ENCODE measurements around the gene SPATA13. TPM values are rescaled to one million over a fixed set of nuclear protein-coding genes. Genes with fewer than 3 reads are reported as not detected.

SPATA13 gene
- total RNA-seq, 1 experiment from 2014 or later, result 21.4 TPM

- DNase-seq (ENCODE audit: low read depth, low spot score) (no peak), ATAC-seq (no peak)
- H3K27me3 ChIP-seq (ENCODE audit: insufficient read depth, low read length), result no peaks in the 10 kb centered on the region
- ChIA-PET CTCF (no interaction called here), POLR2A (no interaction called here), RAD21 (ENCODE audit: low non-redundant PET in 1 of 2, low total read pairs in 2 of 2, uncharacterized antibody in 2 of 2, unreplicated experiment in 2 of 2) (no interaction called here)
- H3K36me3 ChIP-seq (ENCODE audit: control insufficient read depth in 1 of 2, insufficient read depth in 2 of 2, low read length in 2 of 2), result no peaks in the 10 kb centered on the region
- no peak overlapping the region for H3K4me2 ChIP-seq (ENCODE audit: low read length)
- no peaks in the 10 kb centered on the region for H4K20me1 ChIP-seq (ENCODE audit: insufficient read depth)
- TF ChIP-seq TCF7L2 (IDR thresholded peaks at IDR 0.05; ENCODE audit: borderline replicate concordance, extremely low read depth, insufficient read depth, insufficient read length), result no peak
- no TSS peak for BruUV-seq (replicated peaks)
- no peak overlapping the region for H3K4me3 ChIP-seq (replicated peaks in 1 of 2; ENCODE audit: low read depth in 1 of 2, low read length in 2 of 2)
- no peak overlapping the region for H3K27ac ChIP-seq (ENCODE audit: low read depth, low read length)
- no peak overlapping the region for H2AFZ ChIP-seq (ENCODE audit: low read depth, low read length, poor library complexity, severe bottlenecking)
- peaks cover 52% of the 10 kb centered on the region for H3K79me2 ChIP-seq (ENCODE audit: insufficient read depth, low read length)
- intact Hi-C loops (cut with micrococcal nuclease), result no loop called here
- no peaks in the 10 kb centered on the region for H3K9me2 ChIP-seq (ENCODE audit: insufficient read depth)
- H3K4me1 ChIP-seq (ENCODE audit: control insufficient read depth in 1 of 2, insufficient read depth in 2 of 2, low read length in 2 of 2), result peaks cover 18 to 19% of the 10 kb centered on the region in 2 experiments
- no peak overlapping the region for H3K9ac ChIP-seq (ENCODE audit: low read length)
- H3K9me3 ChIP-seq (ENCODE audit: control insufficient read depth in 1 of 2, insufficient read depth in 1 of 2, low read depth in 1 of 2, low read length in 2 of 2), result no peaks in the 10 kb centered on the region
Measured at GRCh38 chr13:24212674-24213073, 52.2 kb downstream of the SPATA13 start.

- no peaks in the 10 kb centered on the region for H3K9me2 ChIP-seq (ENCODE audit: insufficient read depth)
- H3K27ac ChIP-seq (ENCODE audit: low read depth, low read length), result no peak overlapping the region
- H3K4me2 ChIP-seq (ENCODE audit: low read length), result no peak overlapping the region
- peaks cover 48% of the 10 kb centered on the region for H3K79me2 ChIP-seq (ENCODE audit: insufficient read depth, low read length)
- no peak overlapping the region for H3K9ac ChIP-seq (ENCODE audit: low read length)
- peaks cover 11 to 13% of the 10 kb centered on the region in 2 experiments; a peak in 3 of 4 replicates for H3K4me1 ChIP-seq (ENCODE audit: control insufficient read depth in 1 of 2, insufficient read depth in 2 of 2, low read length in 2 of 2)
- intact Hi-C loops (cut with micrococcal nuclease), result no loop called here
- no TSS peak for BruUV-seq (replicated peaks)
- no peaks in the 10 kb centered on the region for H3K36me3 ChIP-seq (ENCODE audit: control insufficient read depth in 1 of 2, insufficient read depth in 2 of 2, low read length in 2 of 2)
- TF ChIP-seq YY1 (IDR thresholded peaks at IDR 0.05; ENCODE audit: extremely low read depth, insufficient replicate concordance, low read depth, low read length), result no peak
- TF ChIP-seq EZH2 (IDR thresholded peaks at IDR 0.05), result no peak
- no peak for TF ChIP-seq ATF3 (IDR thresholded peaks at IDR 0.05)
- TF ChIP-seq TCF7L2 (IDR thresholded peaks at IDR 0.05; ENCODE audit: borderline replicate concordance, extremely low read depth, insufficient read depth, insufficient read length), result no peak
- no peak for TF ChIP-seq SRF (IDR thresholded peaks at IDR 0.05; ENCODE audit: low read depth)
- H3K4me3 ChIP-seq (replicated peaks in 1 of 2; ENCODE audit: low read depth in 1 of 2, low read length in 2 of 2), result no peak overlapping the region
- no peaks in the 10 kb centered on the region for H4K20me1 ChIP-seq (ENCODE audit: insufficient read depth)
- DNase-seq (ENCODE audit: low read depth, low spot score), result no peak
- POLR2A ChIA-PET, result no interaction called here
- no peak for ATAC-seq
- H2AFZ ChIP-seq (ENCODE audit: low read depth, low read length, poor library complexity, severe bottlenecking), result no peak overlapping the region
- H3K27me3 ChIP-seq (ENCODE audit: insufficient read depth, low read length), result no peaks in the 10 kb centered on the region
- CTCF ChIA-PET, result no interaction called here
- RAD21 ChIA-PET (ENCODE audit: low non-redundant PET in 1 of 2, low total read pairs in 2 of 2, uncharacterized antibody in 2 of 2, unreplicated experiment in 2 of 2), result no interaction called here
- no peaks in the 10 kb centered on the region for H3K9me3 ChIP-seq (ENCODE audit: control insufficient read depth in 1 of 2, insufficient read depth in 1 of 2, low read depth in 1 of 2, low read length in 2 of 2)
Measured at GRCh38 chr13:24213932-24214331, 53.4 kb downstream of the SPATA13 start.

Measured in HCT116 (cell line).